GM23338 (cell line): ENCODE measurements around the gene ZHX3. TPM values are rescaled to one million over a fixed set of nuclear protein-coding genes. Genes with fewer than 3 reads are reported as not detected.

Experiments used
- ATAC-seq: fragments of 200-7000 bp; cut with Tn5 transposase; 3 replicates; pipeline ENCODE4 v1.9.1; 2020
- DNase-seq: peaks from one replicate; pipeline ENCODE4 v3.0.0-alpha.2; 2015; ENCODE audit warnings: low spot score
- H2AFZ ChIP-seq: fragments of 200-600 bp; sonication (generic); 2 replicates; pipeline ENCODE4 v1.8.0; 2016; ENCODE audit warnings: antibody characterized with exemption, mild to moderate bottlenecking, moderate library complexity
- H3F3A ChIP-seq: fragments of 200-600 bp; sonication (generic); replicated peaks from 2 replicates; pipeline ENCODE4 v1.8.0; 2017; ENCODE audit warnings: antibody characterized with exemption, mixed run types, low read depth
- H3K27ac ChIP-seq: fragments of 200-600 bp; sonication (generic); 2 replicates; pipeline ENCODE4 v1.6.1; 2016; ENCODE audit warnings: low read depth
- H3K27me3 ChIP-seq: fragments of 200-600 bp; sonication (generic); 2 replicates; pipeline ENCODE4 v1.8.0; 2016; ENCODE audit warnings: mild to moderate bottlenecking, mixed run types, moderate library complexity; ENCODE audit not compliant: insufficient read depth
- H3K36me3 ChIP-seq: fragments of 200-600 bp; sonication (generic); 2 replicates; pipeline ENCODE4 v1.8.0; 2016; ENCODE audit warnings: mild to moderate bottlenecking; ENCODE audit not compliant: insufficient read depth
- H3K4me1 ChIP-seq: fragments of 200-600 bp; sonication (generic); 2 replicates; pipeline ENCODE4 v1.8.0; 2016; ENCODE audit warnings: mild to moderate bottlenecking, moderate library complexity; ENCODE audit not compliant: insufficient read depth
- H3K4me2 ChIP-seq: fragments of 200-600 bp; sonication (generic); 2 replicates; pipeline ENCODE4 v1.7.1; 2017; ENCODE audit warnings: mixed run types
- H3K4me3 ChIP-seq: fragments of 200-600 bp; sonication (generic); 2 replicates; pipeline ENCODE4 v1.6.1; 2016; ENCODE audit warnings: mixed run types
- H3K79me2 ChIP-seq: fragments of 200-600 bp; sonication (generic); replicated peaks from 2 replicates; pipeline ENCODE4 v1.8.0; 2017; ENCODE audit warnings: mild to moderate bottlenecking; ENCODE audit not compliant: insufficient read depth
- H3K9me2 ChIP-seq: fragments of 200-600 bp; sonication (generic); 2 replicates; pipeline ENCODE4 v1.8.0; 2017; ENCODE audit not compliant: insufficient read depth
- H4K20me1 ChIP-seq: fragments of 200-600 bp; sonication (generic); replicated peaks from 2 replicates; pipeline ENCODE4 v1.8.0; 2017; ENCODE audit warnings: mild to moderate bottlenecking; ENCODE audit not compliant: insufficient read depth
- H3K27ac Mint-ChIP-seq: 2 replicates; pipeline ENCODE4 v1.8.0; 2020; ENCODE audit warnings: inconsistent platforms, mild to moderate bottlenecking, moderate library complexity, mixed read lengths
- H3K27me3 Mint-ChIP-seq: 3 replicates; pipeline ENCODE4 v1.8.0; 2022; ENCODE audit warnings: low read depth, mild to moderate bottlenecking, moderate library complexity, mixed read lengths, inconsistent platforms; ENCODE audit not compliant: insufficient read depth, poor library complexity
- H3K36me3 Mint-ChIP-seq: 3 replicates; pipeline ENCODE4 v1.8.0; 2021; ENCODE audit warnings: low read depth, mild to moderate bottlenecking, inconsistent platforms, moderate library complexity, mixed read lengths
- H3K4me1 Mint-ChIP-seq: 3 replicates; pipeline ENCODE4 v1.8.0; 2020; ENCODE audit warnings: mild to moderate bottlenecking, inconsistent platforms, mixed read lengths
- H3K4me3 Mint-ChIP-seq: 3 replicates; pipeline ENCODE4 v1.8.0; 2021; ENCODE audit warnings: moderate library complexity, mild to moderate bottlenecking, inconsistent platforms, mixed read lengths
- H3K9me3 Mint-ChIP-seq: 3 replicates; pipeline ENCODE4 v1.8.0; 2020; ENCODE audit warnings: moderate library complexity, mild to moderate bottlenecking, inconsistent platforms, mixed read lengths
- CREB1 ChIP-seq: fragments of 250-450 bp; sonication (Bioruptor Pico); IDR thresholded peaks from 2 replicates; pipeline ENCODE4 v1.5.0; 2020; ENCODE audit warnings: low read depth, mild to moderate bottlenecking, moderate library complexity
- EZH2 ChIP-seq: fragments of 200-600 bp; sonication (generic); IDR thresholded peaks from one replicate; pipeline ENCODE4 v1.8.0; 2017; ENCODE audit warnings: antibody characterized with exemption, mild to moderate bottlenecking, low read depth; ENCODE audit not compliant: unreplicated experiment
- NANOG ChIP-seq: IDR thresholded peaks from 2 replicates; pipeline ENCODE4 v1.6.1; 2016; ENCODE audit warnings: antibody characterized with exemption, borderline replicate concordance
- POLR2AphosphoS5 ChIP-seq: IDR thresholded peaks from 2 replicates; pipeline ENCODE4 v1.6.1; 2016; ENCODE audit warnings: antibody characterized with exemption, low read depth
- STAT1 ChIP-seq: IDR thresholded peaks from one replicate; pipeline ENCODE4 v1.6.1; 2016; ENCODE audit warnings: antibody characterized with exemption; ENCODE audit not compliant: unreplicated experiment
- ZNF331 ChIP-seq: fragments of 250-450 bp; sonication (Bioruptor Pico); IDR thresholded peaks from 2 replicates; pipeline ENCODE4 v1.5.0; 2020; ENCODE audit warnings: low read depth, mild to moderate bottlenecking, moderate library complexity
- polyA plus RNA-seq: library from polyadenylated mRNA; unstranded; fragments of >200 nt; fragmentation: Nextera tagmentation; extraction: Ambion mirVana; gene quantifications from 2 replicates; pipeline ENCODE4 v1.2.1, GENCODE V29; 2016
- total RNA-seq: library from RNA; depleted of rRNA; stranded (reverse); fragments of >200 nt; shearing (Covaris generic); gene quantifications from 2 replicates; pipeline ENCODE4 v1.2.3, GENCODE V29; 2014
- TF ChIP-seq, protein P1 (sequence below), 2 experiments: fragments of 200-600 bp in 1 of 2; sonication (generic) in 1 of 2; conservative IDR thresholded peaks; 2 replicates each; pipeline versions ENCODE4 v1.5.1 to v1.6.1; 2016 to 2017; ENCODE audit warnings: antibody characterized with exemption in 2 of 2, low read depth in 2 of 2, mild to moderate bottlenecking in 2 of 2, moderate library complexity in 1 of 2
- TF ChIP-seq, protein P2 (sequence below): fragments of 250-450 bp; sonication (Bioruptor Pico); IDR thresholded peaks from 2 replicates; pipeline ENCODE4 v1.5.0; 2020; ENCODE audit warnings: mild to moderate bottlenecking, moderate library complexity
- TF ChIP-seq, protein P3 (sequence below): IDR thresholded peaks from 2 replicates; pipeline ENCODE4 v1.6.1; 2016; ENCODE audit warnings: antibody characterized with exemption
- TF ChIP-seq, protein P4 (sequence below): IDR thresholded peaks from one replicate; pipeline ENCODE4 v1.6.1; 2018; ENCODE audit warnings: antibody characterized with exemption; ENCODE audit not compliant: unreplicated experiment

Gene ZHX3
- total and polyA plus RNA-seq, 2 experiments from 2014 or later: 1.7 to 2.8 TPM

DNA sequence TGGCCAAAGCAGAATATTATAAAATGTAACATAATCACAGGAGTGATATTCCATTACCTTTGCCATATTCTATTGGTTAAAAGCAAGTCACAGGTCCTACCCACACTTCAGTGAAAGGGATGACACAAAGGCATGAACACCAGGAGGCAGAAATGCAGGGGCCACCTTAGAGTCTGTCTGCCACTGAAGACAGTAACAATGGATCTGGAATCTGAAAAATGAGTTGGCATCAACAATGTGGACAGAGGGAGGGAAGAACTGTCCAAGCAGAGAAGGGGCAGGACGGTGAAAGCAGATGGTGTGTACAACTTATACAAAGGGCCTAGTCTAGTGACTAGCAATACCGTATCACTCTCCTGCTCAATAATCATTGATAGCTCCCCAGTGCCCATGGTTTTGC lies 16.5 kb upstream of the ZHX3 start (continued):
- TF ChIP-seq EZH2 (no peak), STAT1 (no peak), NANOG (no peak), POLR2AphosphoS5 (no peak)
- TF ChIP-seq, protein P1, sequence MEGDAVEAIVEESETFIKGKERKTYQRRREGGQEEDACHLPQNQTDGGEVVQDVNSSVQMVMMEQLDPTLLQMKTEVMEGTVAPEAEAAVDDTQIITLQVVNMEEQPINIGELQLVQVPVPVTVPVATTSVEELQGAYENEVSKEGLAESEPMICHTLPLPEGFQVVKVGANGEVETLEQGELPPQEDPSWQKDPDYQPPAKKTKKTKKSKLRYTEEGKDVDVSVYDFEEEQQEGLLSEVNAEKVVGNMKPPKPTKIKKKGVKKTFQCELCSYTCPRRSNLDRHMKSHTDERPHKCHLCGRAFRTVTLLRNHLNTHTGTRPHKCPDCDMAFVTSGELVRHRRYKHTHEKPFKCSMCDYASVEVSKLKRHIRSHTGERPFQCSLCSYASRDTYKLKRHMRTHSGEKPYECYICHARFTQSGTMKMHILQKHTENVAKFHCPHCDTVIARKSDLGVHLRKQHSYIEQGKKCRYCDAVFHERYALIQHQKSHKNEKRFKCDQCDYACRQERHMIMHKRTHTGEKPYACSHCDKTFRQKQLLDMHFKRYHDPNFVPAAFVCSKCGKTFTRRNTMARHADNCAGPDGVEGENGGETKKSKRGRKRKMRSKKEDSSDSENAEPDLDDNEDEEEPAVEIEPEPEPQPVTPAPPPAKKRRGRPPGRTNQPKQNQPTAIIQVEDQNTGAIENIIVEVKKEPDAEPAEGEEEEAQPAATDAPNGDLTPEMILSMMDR (conservative IDR thresholded peaks at IDR 0.05; ENCODE audit: low read depth in 2 of 2): no peak
- TF ChIP-seq, protein P2, sequence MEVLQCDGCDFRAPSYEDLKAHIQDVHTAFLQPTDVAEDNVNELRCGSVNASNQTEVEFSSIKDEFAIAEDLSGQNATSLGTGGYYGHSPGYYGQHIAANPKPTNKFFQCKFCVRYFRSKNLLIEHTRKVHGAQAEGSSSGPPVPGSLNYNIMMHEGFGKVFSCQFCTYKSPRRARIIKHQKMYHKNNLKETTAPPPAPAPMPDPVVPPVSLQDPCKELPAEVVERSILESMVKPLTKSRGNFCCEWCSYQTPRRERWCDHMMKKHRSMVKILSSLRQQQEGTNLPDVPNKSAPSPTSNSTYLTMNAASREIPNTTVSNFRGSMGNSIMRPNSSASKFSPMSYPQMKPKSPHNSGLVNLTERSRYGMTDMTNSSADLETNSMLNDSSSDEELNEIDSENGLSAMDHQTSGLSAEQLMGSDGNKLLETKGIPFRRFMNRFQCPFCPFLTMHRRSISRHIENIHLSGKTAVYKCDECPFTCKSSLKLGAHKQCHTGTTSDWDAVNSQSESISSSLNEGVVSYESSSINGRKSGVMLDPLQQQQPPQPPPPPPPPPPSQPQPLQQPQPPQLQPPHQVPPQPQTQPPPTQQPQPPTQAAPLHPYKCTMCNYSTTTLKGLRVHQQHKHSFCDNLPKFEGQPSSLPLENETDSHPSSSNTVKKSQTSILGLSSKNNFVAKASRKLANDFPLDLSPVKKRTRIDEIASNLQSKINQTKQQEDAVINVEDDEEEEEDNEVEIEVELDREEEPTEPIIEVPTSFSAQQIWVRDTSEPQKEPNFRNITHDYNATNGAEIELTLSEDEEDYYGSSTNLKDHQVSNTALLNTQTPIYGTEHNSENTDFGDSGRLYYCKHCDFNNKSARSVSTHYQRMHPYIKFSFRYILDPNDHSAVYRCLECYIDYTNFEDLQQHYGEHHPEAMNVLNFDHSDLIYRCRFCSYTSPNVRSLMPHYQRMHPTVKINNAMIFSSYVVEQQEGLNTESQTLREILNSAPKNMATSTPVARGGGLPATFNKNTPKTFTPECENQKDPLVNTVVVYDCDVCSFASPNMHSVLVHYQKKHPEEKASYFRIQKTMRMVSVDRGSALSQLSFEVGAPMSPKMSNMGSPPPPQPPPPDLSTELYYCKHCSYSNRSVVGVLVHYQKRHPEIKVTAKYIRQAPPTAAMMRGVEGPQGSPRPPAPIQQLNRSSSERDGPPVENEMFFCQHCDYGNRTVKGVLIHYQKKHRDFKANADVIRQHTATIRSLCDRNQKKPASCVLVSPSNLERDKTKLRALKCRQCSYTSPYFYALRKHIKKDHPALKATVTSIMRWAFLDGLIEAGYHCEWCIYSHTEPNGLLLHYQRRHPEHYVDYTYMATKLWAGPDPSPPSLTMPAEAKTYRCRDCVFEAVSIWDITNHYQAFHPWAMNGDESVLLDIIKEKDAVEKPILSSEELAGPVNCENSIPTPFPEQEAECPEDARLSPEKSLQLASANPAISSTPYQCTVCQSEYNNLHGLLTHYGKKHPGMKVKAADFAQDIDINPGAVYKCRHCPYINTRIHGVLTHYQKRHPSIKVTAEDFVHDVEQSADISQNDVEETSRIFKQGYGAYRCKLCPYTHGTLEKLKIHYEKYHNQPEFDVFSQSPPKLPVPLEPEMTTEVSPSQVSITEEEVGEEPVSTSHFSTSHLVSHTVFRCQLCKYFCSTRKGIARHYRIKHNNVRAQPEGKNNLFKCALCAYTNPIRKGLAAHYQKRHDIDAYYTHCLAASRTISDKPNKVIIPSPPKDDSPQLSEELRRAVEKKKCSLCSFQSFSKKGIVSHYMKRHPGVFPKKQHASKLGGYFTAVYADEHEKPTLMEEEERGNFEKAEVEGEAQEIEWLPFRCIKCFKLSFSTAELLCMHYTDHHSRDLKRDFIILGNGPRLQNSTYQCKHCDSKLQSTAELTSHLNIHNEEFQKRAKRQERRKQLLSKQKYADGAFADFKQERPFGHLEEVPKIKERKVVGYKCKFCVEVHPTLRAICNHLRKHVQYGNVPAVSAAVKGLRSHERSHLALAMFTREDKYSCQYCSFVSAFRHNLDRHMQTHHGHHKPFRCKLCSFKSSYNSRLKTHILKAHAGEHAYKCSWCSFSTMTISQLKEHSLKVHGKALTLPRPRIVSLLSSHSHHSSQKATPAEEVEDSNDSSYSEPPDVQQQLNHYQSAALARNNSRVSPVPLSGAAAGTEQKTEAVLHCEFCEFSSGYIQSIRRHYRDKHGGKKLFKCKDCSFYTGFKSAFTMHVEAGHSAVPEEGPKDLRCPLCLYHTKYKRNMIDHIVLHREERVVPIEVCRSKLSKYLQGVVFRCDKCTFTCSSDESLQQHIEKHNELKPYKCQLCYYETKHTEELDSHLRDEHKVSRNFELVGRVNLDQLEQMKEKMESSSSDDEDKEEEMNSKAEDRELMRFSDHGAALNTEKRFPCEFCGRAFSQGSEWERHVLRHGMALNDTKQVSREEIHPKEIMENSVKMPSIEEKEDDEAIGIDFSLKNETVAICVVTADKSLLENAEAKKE (CRISPR knock-in tag): no peak

DNA sequence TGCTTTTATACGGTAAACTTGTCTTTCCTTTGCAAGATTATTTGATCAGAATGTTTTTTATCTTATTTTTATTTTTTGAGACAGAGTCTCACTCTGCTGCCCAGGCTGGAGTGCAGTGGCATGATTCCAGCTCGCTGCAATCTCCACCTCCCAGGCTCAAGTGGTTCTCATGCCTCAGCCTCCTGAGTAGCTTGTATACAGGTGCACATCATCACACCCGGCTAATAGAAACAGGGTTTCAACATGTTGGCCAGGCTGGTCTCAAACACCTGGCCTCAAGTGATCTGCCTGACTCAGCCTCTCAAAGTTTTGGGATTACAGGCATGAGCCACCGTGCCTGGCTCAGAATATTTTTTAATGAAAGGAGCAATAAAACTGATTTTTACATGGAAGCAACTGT lies 14.2 kb upstream of the ZHX3 start:
- no peak for DNase-seq
- no peaks in the 10 kb centered on the region for H4K20me1 ChIP-seq
- Mint-ChIP-seq H3K27me3 (peaks cover 3% of the 10 kb centered on the region), H3K36me3 (no peaks in the 10 kb centered on the region), H3K4me3 (no peak overlapping the region), H3K9me3 (no peaks in the 10 kb centered on the region), H3K4me1 (no peaks in the 10 kb centered on the region; the same call in 2 of the 3 replicates), H3K27ac (no peak overlapping the region)
- H3K36me3 ChIP-seq: no peaks in the 10 kb centered on the region
- H3K27me3 ChIP-seq: no peaks in the 10 kb centered on the region
- no peak overlapping the region for H3K27ac ChIP-seq
- no peak overlapping the region for H2AFZ ChIP-seq
- no peak for ATAC-seq
- H3K79me2 ChIP-seq: no peaks in the 10 kb centered on the region
- H3K4me2 ChIP-seq: no peak overlapping the region
- H3K4me1 ChIP-seq: no peaks in the 10 kb centered on the region
- H3F3A ChIP-seq: no peaks in the 10 kb centered on the region
- H3K9me2 ChIP-seq: no peaks in the 10 kb centered on the region
- no peak overlapping the region for H3K4me3 ChIP-seq
- no peak for TF ChIP-seq EZH2
- TF ChIP-seq, protein P1 (conservative IDR thresholded peaks at IDR 0.05; ENCODE audit: low read depth in 2 of 2): no peak
- TF ChIP-seq, protein P3, sequence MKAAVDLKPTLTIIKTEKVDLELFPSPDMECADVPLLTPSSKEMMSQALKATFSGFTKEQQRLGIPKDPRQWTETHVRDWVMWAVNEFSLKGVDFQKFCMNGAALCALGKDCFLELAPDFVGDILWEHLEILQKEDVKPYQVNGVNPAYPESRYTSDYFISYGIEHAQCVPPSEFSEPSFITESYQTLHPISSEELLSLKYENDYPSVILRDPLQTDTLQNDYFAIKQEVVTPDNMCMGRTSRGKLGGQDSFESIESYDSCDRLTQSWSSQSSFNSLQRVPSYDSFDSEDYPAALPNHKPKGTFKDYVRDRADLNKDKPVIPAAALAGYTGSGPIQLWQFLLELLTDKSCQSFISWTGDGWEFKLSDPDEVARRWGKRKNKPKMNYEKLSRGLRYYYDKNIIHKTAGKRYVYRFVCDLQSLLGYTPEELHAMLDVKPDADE: no peak
- TF ChIP-seq CREB1 (CRISPR knock-in tag): no peak
- TF ChIP-seq ZNF331 (CRISPR knock-in tag): no peak
- TF ChIP-seq, protein P4, sequence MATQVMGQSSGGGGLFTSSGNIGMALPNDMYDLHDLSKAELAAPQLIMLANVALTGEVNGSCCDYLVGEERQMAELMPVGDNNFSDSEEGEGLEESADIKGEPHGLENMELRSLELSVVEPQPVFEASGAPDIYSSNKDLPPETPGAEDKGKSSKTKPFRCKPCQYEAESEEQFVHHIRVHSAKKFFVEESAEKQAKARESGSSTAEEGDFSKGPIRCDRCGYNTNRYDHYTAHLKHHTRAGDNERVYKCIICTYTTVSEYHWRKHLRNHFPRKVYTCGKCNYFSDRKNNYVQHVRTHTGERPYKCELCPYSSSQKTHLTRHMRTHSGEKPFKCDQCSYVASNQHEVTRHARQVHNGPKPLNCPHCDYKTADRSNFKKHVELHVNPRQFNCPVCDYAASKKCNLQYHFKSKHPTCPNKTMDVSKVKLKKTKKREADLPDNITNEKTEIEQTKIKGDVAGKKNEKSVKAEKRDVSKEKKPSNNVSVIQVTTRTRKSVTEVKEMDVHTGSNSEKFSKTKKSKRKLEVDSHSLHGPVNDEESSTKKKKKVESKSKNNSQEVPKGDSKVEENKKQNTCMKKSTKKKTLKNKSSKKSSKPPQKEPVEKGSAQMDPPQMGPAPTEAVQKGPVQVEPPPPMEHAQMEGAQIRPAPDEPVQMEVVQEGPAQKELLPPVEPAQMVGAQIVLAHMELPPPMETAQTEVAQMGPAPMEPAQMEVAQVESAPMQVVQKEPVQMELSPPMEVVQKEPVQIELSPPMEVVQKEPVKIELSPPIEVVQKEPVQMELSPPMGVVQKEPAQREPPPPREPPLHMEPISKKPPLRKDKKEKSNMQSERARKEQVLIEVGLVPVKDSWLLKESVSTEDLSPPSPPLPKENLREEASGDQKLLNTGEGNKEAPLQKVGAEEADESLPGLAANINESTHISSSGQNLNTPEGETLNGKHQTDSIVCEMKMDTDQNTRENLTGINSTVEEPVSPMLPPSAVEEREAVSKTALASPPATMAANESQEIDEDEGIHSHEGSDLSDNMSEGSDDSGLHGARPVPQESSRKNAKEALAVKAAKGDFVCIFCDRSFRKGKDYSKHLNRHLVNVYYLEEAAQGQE: no peak
